IPS-11a (cell line): ENCODE results near the gene DNAJB1.
"Not testable (repeated sequence)": the region's sequence is repeated elsewhere in the genome, so short reads cannot be mapped to it uniquely, and the experiment has no call there.

Source experiments
- H3K4me3 ChIP-seq: one replicate; pipeline ENCODE4 v1.5.1; 2013; ENCODE audit warnings: low read depth, low read length, control low read depth

DNAJB1 gene

DNA sequence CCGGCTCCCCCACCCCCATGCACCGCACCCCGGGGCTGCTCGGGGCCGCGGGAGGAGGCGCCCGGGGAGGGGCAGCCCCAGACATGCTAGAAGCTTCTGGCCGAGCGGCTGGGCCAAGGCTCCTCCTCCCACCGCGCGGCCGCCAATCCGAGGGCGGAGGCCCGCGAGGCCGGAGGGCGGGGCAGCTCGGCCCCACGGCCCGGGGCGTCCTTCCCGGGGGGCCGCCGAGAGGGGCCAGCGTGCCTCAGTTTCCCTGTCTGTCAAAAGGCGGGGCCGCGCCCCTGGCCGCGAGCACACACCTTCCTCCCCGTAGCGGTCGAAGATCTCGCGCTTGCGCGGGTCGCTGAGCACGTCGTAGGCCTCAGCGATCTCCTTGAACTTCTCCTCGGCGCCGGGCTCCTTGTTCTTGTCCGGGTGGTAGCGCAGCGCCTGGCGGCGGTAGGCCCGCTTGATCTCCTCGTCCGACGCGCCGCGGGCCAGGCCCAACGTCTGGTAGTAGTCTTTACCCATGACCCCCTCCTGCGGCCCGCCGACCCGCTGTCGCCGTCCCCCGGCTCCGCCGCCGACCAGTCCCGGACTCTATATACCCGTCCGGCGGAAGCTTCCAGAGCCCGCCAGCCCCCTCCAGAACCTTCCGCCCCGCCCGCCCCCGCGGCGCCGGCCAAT, at the start of gene DNAJB1:
TSS of gene DNAJB1 (minus strand) at position 558 of the 666 bp plus-strand sequence. CDS start at position 510, 48 bp downstream.
- peak within 1 kb of the TSS; percentile 85 for H3K4me3 ChIP-seq

DNA sequence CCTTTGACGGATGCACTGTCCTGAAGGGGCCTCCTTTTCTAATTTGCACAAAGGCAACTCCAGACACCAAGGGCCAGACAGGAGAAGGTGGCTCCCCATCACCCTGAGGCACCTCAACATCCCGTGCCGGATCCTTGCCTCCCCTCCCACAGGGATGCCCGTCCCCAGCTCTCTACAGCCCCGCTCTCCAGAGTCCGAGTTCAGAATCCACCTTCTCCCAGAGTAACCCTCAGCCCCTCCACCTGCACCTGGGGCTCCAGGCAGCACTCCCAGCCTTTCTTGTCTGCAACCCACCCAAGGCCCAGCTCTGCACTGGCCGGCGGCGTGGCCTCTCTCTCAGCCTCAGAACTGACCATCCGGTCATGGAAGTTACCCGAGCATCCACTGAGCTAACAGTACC, 48.9 kb upstream of the DNAJB1 start:
- no peak overlapping the region for H3K4me3 ChIP-seq

DNA sequence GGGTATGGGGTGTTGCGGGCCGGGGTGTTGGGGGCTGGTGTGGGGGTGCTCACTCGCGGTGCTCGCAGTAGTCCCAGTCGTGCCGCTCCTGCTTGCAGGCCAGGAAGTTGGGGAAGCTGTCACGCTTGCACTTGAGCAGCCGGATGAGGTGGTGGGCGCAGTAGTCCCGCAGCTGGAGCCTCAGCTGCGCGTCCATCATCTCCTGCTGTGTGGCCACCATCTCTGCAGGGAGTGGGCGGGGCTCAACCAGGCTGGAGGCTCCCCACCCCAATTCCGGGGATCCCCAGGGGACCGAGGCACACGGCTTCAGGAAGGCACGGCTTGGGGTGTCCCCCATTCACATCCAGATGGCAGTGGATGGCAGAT, 48.5 kb upstream of the DNAJB1 start:
- H3K4me3 ChIP-seq = no peak overlapping the region

DNA sequence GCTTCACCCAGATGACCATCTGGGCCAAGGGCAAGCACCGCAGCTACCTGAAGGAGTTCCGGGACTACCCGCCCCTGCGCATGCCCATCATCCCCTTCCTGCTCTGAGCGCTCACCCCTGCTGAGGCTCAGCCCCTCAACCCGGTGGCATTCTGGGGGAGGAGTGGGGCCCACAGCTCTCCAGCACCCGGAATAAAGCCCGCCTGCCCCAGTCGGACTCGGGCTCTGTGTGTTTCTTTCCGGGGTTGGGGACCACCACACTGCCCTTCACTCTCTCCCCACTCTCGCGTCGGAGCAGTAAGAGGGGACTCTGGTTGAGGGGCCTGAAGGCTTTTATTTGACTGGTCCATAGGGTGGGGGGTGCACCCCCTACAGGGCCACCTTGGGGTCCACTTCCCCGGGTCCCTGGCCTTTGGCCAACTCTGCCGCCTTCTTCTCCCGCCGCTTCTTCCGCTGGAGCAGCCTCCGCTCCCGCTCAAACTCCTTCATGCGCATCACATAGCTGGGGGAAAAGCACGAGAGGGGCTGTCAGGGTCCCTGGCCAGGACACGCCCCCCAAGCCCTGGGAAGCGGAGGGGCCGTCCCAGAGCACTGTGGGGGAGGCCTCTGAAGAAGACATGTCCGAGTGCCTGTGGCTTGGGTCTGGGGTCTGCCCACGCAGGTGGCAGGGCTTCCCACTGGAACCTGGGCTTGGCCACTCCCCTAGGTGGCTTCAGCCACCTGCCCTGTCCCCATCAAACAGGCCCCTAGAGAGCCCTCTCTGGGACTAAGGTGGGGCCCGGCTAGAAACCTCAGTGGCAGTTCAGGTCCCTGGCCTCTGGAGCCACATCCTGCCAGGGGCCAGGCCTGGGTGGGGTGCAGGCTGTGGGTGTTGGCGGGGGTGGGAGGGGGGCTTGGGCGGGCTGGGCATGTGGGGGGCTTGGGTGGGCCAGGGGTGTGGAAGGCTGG, 47.8 kb upstream of the DNAJB1 start:
- no peak overlapping the region for H3K4me3 ChIP-seq

DNA sequence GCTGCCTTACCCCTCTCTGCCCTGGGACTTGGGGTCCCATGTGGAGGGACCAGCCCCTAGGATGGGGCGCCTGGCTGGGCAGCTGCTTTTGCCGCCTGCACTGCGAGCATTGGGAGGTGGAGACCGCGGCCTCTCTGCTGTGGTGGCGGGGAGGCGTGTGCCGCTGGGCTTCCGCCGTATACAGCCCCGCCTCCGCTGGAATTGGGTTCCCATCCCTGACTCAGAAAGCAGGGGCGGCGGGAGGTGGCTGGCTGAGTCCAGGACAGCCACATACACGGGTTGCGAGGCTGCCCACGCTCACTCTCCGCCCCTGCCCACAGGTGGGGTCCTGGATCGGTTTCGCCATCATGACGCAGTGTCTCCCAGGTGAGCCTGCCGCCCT, 47.1 kb upstream of the DNAJB1 start:
- no peak overlapping the region for H3K4me3 ChIP-seq

DNA sequence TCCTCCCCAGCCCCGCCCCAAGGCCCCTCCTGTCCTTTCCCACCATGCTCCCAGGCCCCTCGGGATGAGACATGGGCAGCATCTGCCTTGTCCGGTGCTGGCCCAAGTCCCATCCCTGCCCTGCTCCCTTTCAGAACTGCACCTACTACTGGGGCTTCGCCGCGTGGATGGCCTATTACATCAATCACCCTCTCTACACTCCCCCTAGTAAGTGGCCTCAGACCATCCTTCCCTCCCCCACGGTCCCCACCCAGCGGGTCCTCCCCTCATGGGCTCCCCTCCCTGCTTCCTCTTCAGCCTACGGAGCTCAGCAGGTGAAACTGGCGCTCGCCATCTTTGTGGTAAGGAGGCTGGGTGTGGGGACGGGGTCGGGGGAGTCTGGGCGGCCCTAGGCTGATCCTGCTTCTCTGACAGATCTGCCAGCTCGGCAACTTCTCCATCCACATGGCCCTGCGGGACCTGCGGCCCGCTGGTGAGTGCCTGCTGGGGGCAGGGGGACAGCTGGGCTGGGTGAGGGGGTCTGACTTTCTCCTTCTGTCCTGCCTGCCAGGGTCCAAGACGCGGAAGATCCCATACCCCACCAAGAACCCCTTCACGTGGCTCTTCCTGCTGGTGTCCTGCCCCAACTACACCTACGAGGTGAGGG, 46.6 kb upstream of the DNAJB1 start:
- not testable (repeated sequence) for H3K4me3 ChIP-seq

DNA sequence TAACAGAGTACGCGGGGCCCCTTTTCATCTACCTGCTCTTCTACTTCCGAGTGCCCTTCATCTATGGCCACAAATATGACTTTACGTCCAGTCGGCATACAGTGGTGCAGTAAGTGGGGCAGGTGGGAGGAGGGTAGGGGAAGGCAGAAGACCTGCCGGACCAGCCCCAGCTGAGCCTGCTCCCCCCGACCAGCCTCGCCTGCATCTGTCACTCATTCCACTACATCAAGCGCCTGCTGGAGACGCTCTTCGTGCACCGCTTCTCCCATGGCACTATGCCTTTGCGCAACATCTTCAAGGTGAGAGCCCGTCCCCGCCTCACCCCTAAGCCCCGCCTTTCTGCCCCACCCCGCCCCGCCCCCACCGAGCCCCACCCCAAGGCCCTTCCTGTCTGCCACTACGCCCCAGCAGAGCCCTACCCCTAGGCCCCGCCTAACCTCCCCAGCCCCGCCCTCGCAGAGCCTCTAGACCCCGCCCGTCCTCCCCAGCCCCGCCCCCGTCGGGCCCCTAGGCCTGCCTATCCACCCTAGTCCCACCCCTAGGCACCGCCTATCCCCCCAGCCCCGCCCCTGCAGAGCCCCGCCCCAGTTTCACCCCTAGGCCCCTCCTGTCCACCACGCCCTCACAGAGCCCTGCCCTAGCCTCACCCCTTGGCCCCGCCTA, 45.9 kb upstream of the DNAJB1 start:
- H3K4me3 ChIP-seq = no peak overlapping the region

DNA sequence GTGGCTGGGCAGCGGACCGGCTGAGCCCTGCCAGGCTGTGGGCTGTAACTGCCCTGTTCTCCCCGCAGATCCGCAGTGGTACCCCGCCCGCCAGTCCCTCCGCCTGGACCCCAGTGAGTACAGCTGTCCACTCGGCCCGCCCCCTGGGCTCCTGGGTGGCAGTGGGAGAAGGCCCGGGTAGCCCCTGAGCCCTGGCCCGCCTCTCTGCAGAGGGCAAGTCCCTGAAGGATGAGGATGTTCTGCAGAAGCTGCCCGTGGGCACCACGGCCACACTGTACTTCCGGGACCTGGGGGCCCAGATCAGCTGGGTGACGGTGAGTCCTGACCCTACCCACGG, 45.4 kb upstream of the DNAJB1 start:
- no peak overlapping the region for H3K4me3 ChIP-seq

DNA sequence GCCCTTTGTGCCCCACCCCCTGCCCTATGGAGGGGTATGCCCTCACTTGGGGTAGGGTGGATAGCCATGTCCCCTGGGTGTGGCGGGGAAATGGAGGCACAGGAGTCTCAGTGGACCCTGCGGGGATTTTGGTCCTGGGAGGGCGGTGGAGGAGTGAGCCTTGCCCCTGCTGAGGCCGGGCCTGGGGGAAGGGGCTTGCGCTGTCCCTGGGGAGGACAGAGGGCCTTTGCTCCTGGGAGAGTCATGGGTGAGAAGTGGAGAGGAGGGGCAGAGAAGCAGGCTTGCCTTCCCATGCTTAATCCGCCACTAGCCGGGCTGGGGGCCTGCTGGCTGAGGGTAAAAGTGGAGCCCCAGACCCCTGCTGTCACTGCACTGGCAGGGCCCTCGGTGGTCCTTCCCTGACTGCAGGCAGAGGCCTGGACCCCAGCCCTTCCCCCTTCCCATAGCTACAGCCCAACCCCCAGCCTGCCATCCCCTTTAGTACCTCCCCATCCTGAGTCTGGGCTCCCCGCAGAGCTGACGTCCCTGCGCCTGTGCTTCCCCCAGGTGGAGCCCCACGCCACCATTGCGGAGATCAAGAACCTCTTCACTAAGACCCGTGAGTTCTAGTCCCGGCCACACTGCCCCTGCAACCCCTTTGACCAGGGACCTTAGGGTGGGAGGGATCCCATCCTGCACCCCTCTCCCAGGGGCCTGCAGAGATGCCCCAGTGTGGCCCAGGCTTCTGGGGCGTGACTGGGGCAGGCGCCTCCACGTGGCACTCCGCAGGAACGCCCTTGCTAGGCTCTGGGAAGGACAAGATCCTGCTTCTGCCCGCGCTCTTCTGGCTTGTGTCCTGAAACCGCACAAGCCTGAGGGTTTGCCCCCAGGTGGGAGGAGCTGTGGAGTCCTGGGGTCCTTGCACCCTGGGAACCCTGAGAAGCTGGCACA, 44.7 kb upstream of the DNAJB1 start:
- no peak overlapping the region for H3K4me3 ChIP-seq

DNA sequence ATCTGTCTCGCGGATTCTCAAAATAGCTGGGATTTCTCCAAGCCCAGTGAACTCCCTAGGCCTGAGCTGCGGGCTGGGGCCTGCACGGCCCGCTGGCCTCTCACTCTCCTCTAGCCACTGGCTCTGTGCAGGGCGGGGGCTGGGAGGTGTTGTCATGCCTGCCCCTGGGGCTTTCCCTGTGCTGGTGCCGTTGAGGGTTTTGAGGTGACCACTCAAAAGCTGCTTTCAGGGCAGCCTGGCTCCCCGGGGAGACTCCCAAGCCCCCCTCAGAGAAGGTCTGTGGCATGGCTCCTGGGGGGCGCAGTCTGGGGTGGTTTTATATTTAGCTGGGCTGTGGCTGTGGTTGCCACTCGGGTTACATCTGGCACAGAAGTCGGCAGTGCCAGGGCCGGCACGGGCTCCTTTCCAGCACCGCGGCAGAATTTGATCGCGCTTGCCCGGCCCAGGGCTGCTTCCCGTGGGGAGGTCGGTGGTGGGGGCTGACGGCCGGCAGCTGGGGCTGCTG, 43.7 kb upstream of the DNAJB1 start:
- H3K4me3 ChIP-seq = no peak overlapping the region

DNA sequence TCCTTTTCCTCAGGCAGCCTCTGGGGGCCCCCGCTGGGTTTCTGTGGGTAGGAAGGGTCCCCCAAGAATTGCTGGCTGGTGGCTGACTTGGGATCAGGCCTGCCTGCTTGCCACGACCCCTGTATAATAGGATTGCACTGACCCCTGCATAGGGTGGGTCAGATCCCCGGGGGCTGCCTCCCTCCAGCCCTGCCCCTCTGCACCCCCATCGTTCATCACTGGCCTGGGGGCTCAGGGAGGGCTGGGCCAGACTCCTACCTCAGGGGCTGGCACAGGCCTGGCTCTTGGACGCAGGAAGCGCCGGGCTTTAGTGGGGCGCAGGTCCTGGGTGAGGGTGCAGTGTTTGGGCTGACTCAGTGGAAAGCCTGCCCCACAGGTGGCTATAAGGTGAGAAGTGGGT, 43.1 kb upstream of the DNAJB1 start:
- H3K4me3 ChIP-seq = no peak overlapping the region

DNA sequence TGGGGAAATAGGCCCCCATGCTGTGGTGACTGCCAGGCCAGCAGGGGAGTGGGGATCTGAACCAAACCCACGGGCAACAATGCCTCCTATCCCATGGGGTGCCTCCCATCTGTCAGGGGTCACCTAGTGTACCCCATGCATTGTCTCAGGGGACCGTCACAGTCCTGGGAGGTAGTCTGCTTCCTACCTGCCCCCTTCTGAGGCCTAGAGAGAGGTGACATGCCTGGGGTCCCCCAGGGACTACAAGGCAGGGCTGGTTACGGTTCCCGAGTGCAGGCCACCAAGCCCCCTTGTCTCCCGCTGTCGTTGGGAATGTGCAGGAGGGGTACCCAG, 42.5 kb upstream of the DNAJB1 start:
- no peak overlapping the region for H3K4me3 ChIP-seq

DNA sequence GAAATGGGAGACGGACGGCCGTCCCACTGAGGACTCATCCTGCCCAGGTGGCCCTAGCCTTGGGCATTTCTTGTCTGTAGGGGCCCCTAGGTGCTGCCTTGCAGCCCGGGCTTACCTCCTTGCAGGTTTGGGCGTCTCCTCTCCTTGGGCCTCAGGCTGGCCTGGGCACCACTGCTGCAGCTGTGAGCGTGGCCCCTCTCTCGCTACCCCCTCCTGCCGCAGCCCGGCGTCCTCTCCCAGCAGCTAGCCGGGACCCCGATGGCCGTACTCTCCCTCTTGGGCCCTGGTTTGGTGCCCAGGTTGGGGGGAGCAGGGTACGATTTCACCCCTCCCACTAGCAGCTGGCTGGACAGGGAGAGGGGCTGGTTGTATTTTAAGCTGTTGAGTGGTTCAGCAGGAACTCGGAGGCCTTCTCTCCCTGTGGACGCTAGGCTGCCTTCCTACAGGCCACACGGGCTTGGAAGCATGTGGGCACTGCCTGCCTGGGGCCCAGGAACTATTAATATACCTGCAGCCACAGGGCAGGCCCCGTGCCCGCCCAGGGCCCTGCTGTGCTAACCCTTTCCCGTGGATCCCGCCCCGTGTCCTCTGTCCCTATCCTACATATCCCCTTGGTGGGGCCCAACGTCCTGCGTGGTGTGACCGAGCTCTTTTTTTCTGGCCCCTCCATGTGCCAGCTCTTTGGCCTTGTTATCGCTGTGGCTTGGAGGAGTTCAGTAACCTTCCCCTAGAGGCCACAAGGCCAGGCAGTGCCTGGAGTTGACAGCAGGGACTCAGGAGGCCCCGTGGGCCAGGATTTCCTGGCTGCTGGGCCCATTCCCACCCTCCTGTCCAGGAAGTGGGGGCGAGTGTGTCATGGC, 41.9 kb upstream of the DNAJB1 start:
- no peak overlapping the region for H3K4me3 ChIP-seq

DNA sequence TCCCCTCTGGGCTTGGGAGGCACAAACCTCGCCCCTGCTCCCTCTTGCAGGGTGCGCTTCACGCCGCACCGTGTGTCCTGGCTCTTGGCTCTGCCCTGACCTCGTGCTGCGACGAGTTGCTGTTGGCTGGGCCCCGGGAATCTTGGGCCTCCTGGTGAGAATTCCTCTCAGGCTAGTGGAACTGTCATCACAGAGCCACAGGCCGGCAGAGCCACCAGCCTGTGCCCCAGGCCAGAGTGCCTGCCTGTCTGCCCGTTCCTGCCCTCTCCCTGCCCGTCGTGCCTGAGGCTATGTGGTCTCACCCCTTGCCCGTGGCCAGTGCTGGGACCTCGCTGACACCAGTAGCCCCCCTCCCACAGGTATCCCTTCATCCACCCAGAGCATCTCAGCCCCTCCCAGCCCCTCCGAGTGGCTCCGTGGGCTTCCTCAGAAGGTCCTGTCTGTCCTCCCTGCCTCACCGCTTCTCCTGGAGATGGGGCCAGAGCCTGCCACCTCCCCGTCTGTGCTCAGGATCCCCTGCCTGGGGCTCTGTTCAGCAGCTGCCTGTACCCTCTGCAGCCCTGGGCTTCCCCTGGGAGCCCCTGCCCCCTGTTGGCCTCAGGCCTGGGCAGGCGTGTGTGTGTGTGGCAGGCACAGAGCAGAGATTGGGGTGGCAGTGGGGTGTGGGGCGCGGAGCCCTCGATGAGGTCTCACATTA, 40.3 kb upstream of the DNAJB1 start:
- no peak overlapping the region for H3K4me3 ChIP-seq

DNA sequence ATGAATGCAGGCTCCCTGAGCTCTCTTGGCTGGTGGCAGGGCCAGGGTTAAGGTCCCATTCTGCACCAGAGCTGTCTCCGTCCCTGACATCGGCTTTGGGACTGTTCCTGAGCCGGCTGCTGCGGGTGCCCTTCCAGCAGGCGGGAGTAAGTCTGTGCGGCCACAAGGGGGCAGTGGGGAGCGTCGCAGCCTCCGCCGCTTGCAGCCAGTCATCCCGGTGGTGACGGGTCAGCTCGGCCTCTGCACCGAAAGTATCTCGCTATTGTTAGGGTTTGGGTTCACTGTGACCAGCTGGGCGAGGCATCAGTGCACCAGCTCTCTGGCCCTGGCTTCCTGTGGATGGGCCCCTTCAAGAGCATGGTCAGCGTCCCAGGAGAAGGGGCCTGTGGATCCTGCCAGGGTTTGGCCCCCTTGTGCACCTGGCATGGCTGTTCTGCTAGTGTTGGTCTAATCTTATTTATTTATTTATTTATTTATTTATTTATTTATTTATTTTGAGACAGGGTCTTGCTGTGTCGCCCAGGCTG, 38.5 kb upstream of the DNAJB1 start:
- H3K4me3 ChIP-seq = no peak overlapping the region

DNA sequence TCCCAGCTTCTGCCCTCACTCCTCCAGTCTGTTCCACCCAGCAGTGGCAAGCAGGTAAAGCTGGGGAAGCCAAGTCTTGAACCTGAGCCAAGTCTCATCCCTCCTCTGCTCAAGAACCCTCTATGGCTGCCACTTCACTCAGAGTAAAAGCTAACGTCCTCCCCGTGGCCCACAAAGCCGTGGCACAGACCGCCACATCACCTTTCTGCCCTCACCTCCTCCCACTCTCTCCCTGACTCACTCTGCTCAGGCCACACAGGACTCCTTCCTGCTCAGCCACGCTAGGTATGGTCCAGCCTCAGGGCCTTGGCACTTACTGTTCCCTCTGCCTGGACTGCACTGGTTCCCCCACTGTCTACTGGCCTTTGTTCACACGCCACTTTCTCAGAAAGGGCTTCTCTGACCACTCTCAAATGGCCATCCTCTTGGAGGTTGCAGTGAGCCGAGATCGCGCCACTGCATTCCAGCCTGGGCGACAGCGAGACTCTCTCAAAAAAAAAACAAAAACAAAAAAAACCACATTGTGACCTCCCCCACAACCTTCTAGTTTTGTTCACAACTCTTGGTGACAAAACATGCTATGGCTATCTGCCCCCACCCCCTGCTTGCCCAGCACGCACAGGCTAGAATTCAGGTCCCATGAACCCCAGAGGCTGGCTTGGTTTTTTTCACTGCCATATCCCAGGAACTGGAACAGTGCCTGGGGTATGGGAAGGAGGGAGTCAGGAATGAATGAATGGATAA, 37.9 kb upstream of the DNAJB1 start:
- H3K4me3 ChIP-seq = no peak overlapping the region

DNA sequence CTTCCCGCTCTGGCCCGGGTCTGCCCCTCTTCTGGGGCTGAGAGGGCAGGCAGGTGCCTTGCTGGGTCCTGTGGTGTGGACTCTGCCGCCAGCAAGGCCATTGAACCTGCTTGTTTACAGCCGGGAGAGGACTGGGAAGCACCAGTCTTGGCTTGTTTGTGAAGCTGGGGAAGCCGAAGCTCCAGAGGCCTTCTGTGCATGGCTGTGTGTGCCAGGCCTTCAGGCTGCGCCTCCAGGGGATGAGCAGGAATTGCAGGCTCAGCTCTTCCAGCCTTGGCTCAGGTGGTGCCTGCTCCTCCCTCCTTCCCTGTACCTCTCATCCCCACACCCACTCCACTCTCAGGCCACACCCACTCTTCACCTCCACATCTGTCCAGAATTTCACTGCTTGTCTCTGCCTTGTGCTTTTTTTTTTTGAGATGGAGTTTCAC, 36.2 kb upstream of the DNAJB1 start:
- no peak overlapping the region for H3K4me3 ChIP-seq

DNA sequence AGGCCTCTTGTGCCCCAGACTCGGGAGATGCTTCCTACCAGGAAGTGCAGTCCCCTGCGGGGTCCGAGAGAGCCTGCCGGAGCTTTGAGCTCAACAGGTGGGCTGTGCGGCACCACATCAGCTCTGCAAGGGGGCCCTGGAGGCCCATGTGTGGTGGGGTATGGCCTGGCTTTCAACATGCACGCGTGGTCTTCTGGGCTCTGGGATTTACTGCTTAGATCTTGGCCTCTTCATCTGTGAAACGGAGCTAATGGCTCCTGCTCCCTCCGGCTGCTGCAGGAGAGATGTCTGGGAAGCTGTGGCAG, 35.7 kb upstream of the DNAJB1 start:
- H3K4me3 ChIP-seq = no peak overlapping the region
